ENCODE measurements around the gene HAPLN2. TPM values are rescaled to one million over a fixed set of nuclear protein-coding genes. Genes with fewer than 3 reads are reported as not detected.

Gene HAPLN2
- total RNA-seq, 1 experiment from 2014 or later, result 1.2 TPM

- DNase-seq (ENCODE audit: low spot score) (no peak), ATAC-seq (peak; percentile 6)
- POLR2A ChIA-PET, result interaction anchor here (1.1 to 8.2 kb wide), 6 partner anchors 11 to 87 kb away, joined by 3 to 150 read pairs (median 4); partner anchors contain the start of genes CRABP2, HDGF, NAXE and NES
- CTCF ChIA-PET, result interaction anchor here (0.6 to 12.6 kb wide), 9 partner anchors 15 to 184 kb away, joined by 3 to 437 read pairs (median 11); partner anchors contain the start of genes CRABP2, HAPLN2, ISG20L2 and METTL25B
- Mint-ChIP-seq H3K27me3 (ENCODE audit: low read depth) (no peaks in the 10 kb centered on the region; the same call in 1 of the 2 replicates), H3K36me3 (no peaks in the 10 kb centered on the region), H3K4me3 (no peak overlapping the region; the same call in 1 of the 2 replicates), H3K9me3 (no peaks in the 10 kb centered on the region), H3K4me1 (peaks cover 92% of the 10 kb centered on the region), H3K27ac (peak overlapping the region; percentile 80; the same call in 1 of the 2 replicates)
- TF ChIP-seq NR1H2 (CRISPR knock-in tag; IDR thresholded peaks at IDR 0.05) (no peak), NFE2L1 (CRISPR knock-in tag; IDR thresholded peaks at IDR 0.05) (no peak), GRHL2 (CRISPR knock-in tag; IDR thresholded peaks at IDR 0.05; ENCODE audit: insufficient replicate concordance, severe bottlenecking) (no peak)
Observed at GRCh38 chr1:156664767-156665411, 45.7 kb downstream of the HAPLN2 start.

GRCh38 chr1:156665539-156665938, 46.3 kb downstream of the HAPLN2 start:
- CTCF ChIA-PET, result interaction anchor here (0.6 to 12.6 kb wide), 10 partner anchors 14 to 185 kb away, joined by 3 to 437 read pairs (median 8); partner anchors contain the start of genes CRABP2, HAPLN2, ISG20L2 and METTL25B
- ATAC-seq (no peak), DNase-seq (ENCODE audit: low spot score) (no peak)
- no peaks in the 10 kb centered on the region for H3K36me3 Mint-ChIP-seq
- H3K4me3 Mint-ChIP-seq, result no peak overlapping the region
- TF ChIP-seq ZNF396 (CRISPR knock-in tag; IDR thresholded peaks at IDR 0.05; ENCODE audit: borderline replicate concordance) (no peak), ZNF263 (CRISPR knock-in tag; IDR thresholded peaks at IDR 0.05; ENCODE audit: low read depth) (no peak), SMAD4 (CRISPR knock-in tag; IDR thresholded peaks at IDR 0.05) (no peak), FOXJ3 (CRISPR knock-in tag; IDR thresholded peaks at IDR 0.05; ENCODE audit: borderline replicate concordance) (no peak), TP53 (CRISPR knock-in tag; IDR thresholded peaks at IDR 0.05) (no peak), PRDM15 (CRISPR knock-in tag; IDR thresholded peaks at IDR 0.05) (no peak)
- TF ChIP-seq, protein P1, sequence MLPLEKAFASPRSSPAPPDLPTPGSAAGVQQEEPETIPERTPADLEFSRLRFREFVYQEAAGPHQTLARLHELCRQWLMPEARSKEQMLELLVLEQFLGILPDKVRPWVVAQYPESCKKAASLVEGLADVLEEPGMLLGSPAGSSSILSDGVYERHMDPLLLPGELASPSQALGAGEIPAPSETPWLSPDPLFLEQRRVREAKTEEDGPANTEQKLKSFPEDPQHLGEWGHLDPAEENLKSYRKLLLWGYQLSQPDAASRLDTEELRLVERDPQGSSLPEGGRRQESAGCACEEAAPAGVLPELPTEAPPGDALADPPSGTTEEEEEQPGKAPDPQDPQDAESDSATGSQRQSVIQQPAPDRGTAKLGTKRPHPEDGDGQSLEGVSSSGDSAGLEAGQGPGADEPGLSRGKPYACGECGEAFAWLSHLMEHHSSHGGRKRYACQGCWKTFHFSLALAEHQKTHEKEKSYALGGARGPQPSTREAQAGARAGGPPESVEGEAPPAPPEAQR (CRISPR knock-in tag; IDR thresholded peaks at IDR 0.05), result no peak
- no peaks in the 10 kb centered on the region for H3K9me3 Mint-ChIP-seq
- POLR2A ChIA-PET, result interaction anchor here (1.1 to 8.2 kb wide), 6 partner anchors 10 to 86 kb away, joined by 3 to 150 read pairs (median 4); partner anchors contain the start of genes CRABP2, HDGF, NAXE and NES
- peak overlapping the region; percentile 67 for H3K27ac Mint-ChIP-seq
- peaks cover 93% of the 10 kb centered on the region for H3K4me1 Mint-ChIP-seq
- no peaks in the 10 kb centered on the region; the same call in 1 of the 2 replicates for H3K27me3 Mint-ChIP-seq (ENCODE audit: low read depth)

- POLR2A ChIA-PET, result interaction anchor here (0.5 to 8.2 kb wide), 3 partner anchors 8 to 36 kb away, joined by 8 to 150 read pairs (median 21); partner anchors contain the start of gene NES
- CTCF ChIA-PET, result interaction anchor here (0.6 to 12.6 kb wide), 11 partner anchors 7 to 59 kb away, joined by 3 to 437 read pairs (median 14); partner anchors contain the start of genes CRABP2 and NES
- DNase-seq (ENCODE audit: low spot score), result no peak
- H3K4me3 Mint-ChIP-seq, result no peak overlapping the region
- peaks cover 11% of the 10 kb centered on the region for H3K36me3 Mint-ChIP-seq
- peaks cover 4% of the 10 kb centered on the region; the same call in 1 of the 2 replicates for H3K27me3 Mint-ChIP-seq (ENCODE audit: low read depth)
- H3K4me1 Mint-ChIP-seq, result peaks cover 88% of the 10 kb centered on the region
- H3K27ac Mint-ChIP-seq, result peak overlapping the region; percentile 12
- ATAC-seq, result no peak
- TF ChIP-seq, protein P2, sequence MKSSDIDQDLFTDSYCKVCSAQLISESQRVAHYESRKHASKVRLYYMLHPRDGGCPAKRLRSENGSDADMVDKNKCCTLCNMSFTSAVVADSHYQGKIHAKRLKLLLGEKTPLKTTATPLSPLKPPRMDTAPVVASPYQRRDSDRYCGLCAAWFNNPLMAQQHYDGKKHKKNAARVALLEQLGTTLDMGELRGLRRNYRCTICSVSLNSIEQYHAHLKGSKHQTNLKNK (CRISPR knock-in tag; IDR thresholded peaks at IDR 0.05), result 0 out of 2 replicates have a peak, but pooled peaks have one; percentile 12
- no peak for TF ChIP-seq CBFB (CRISPR knock-in tag; IDR thresholded peaks at IDR 0.05; ENCODE audit: low read depth)
- H3K9me3 Mint-ChIP-seq, result peaks cover 6% of the 10 kb centered on the region
Observed at GRCh38 chr1:156666862-156667609, 47.8 kb downstream of the HAPLN2 start.
